Mucosa of descending colon (tissue), 3 donors: ENCODE measurements around the gene VWA5B2. TPM values are rescaled to one million over a fixed set of nuclear protein-coding genes. Genes with fewer than 3 reads are reported as not detected.

ENCODE experiments used
- ATAC-seq: fragments of 200-7000 bp; cut with Tn5 transposase; one replicate; pipeline ENCODE4 v1.9.1; 2020; ENCODE audit warnings: mild to moderate bottlenecking, moderate library complexity
- DNase-seq, 3 donors: peaks; one replicate each; pipeline ENCODE4 v3.0.0-alpha.2; 2020
- H3K36me3 ChIP-seq: fragments of 200-600 bp; one replicate; pipeline ENCODE4 v1.8.0; 2021; ENCODE audit warnings: low read depth, mild to moderate bottlenecking
- H3K4me1 ChIP-seq: fragments of 200-600 bp; one replicate; pipeline ENCODE4 v1.8.0; 2021; ENCODE audit warnings: low read depth, mild to moderate bottlenecking
- H3K4me3 ChIP-seq: fragments of 200-600 bp; one replicate; pipeline ENCODE4 v1.8.0; 2021; ENCODE audit warnings: mild to moderate bottlenecking
- H3K9me3 ChIP-seq: fragments of 200-600 bp; one replicate; pipeline ENCODE4 v1.8.0; 2021; ENCODE audit warnings: mild to moderate bottlenecking
- intact Hi-C, 2 donors: fragments of 100-400 bp; cut with DNase I in 1 of 2; cut with micrococcal nuclease in 1 of 2; formaldehyde crosslinking; loops; one replicate each; pipeline versions ENCODE4 v1.11.0 to v1.11.1; 2022; cut with DNase I, micrococcal nuclease
- total RNA-seq, 3 donors: library from RNA; stranded (reverse); fragmentation: NEBNext Ultra II Directional in 2 of 3; extraction: Animal tissue kit (Norgen Biotek cat#: 25700) in 2 of 3; gene quantifications; one replicate each; pipeline versions ENCODE4 v1.2.1 to v1.2.4, GENCODE V29; 2021 to 2023
- TF ChIP-seq, protein P1 (sequence below): fragments of 200-600 bp; IDR thresholded peaks from one replicate; pipeline ENCODE4 v1.8.0; 2022; ENCODE audit warnings: antibody characterized with exemption, mild to moderate bottlenecking
- donor health status: DM: no; HTN: no; CAD: no; lungs with moderate emphysema.
- donor health status: DM: no; HTN: no; CAD: no.
- donor health status: DM: no; HTN: yes; CAD: no.

VWA5B2 gene
- total RNA-seq, 3 donors from 2014 or later: 0.60 to 2.9 (median 2.6) TPM

DNA sequence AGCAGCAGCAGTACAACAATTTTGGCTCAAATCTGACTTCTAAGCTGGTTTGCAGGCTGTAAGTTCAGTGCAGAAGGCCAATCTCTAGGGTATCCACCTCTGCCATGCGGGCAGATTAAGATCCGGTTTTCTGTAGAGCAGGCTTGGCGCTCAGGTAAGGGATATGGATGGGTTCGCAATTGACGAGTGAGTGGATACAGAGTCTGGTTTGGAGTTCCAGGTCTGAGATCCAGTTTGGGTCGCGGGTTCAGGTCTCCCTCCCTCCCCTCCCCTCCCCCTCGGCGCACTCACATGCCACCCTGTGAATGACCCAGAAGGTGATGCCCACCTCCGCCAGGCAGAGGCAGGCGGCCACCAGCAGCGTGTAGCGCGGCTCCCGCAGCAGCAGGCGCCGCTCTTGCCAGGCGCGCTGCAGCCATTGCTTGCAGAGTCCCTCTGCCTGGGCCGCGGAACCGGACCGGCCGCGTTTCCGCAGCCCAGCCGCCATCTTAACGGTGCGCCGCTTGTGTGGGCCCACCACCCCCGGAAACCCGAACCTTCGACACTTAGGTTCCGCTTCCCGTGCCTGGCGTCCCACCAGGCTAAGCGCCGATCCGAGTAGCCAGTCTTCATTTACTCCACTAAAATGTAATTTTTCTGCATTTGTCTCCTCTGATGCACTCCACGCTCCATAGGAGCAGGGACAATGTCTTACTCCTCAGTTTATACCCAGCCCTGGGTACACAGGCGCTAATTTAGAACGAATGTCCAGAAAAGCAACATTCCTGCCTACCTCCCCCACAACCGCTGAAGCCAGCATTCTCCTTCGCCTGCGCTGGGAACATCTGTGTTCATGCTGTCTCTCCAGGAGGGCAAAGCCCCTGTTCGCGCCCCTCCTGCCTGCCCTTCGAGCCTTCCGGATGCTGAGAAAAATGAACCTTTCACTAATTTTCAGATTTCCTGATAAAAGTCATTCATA, 19.3 kb downstream of the VWA5B2 start, which contains the start of gene ALG3:
Gene ALG3, minus strand, starts transcription at position 509 of the 958 bp plus-strand sequence. Its CDS starts 22 bp downstream, at position 487.
- DNase-seq (peak; percentile 88 to 91 (median 89)), ATAC-seq (peak; percentile 83)
- H3K36me3 ChIP-seq: no peaks in the 10 kb centered on the region
- H3K4me1 ChIP-seq: peaks cover 8% of the 10 kb centered on the region
- TF ChIP-seq, protein P1, sequence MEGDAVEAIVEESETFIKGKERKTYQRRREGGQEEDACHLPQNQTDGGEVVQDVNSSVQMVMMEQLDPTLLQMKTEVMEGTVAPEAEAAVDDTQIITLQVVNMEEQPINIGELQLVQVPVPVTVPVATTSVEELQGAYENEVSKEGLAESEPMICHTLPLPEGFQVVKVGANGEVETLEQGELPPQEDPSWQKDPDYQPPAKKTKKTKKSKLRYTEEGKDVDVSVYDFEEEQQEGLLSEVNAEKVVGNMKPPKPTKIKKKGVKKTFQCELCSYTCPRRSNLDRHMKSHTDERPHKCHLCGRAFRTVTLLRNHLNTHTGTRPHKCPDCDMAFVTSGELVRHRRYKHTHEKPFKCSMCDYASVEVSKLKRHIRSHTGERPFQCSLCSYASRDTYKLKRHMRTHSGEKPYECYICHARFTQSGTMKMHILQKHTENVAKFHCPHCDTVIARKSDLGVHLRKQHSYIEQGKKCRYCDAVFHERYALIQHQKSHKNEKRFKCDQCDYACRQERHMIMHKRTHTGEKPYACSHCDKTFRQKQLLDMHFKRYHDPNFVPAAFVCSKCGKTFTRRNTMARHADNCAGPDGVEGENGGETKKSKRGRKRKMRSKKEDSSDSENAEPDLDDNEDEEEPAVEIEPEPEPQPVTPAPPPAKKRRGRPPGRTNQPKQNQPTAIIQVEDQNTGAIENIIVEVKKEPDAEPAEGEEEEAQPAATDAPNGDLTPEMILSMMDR: no peak
- intact Hi-C loops: no loop called here
- peak within 1 kb of the TSS; percentile 87 for H3K4me3 ChIP-seq
- no peaks in the 10 kb centered on the region for H3K9me3 ChIP-seq

DNA sequence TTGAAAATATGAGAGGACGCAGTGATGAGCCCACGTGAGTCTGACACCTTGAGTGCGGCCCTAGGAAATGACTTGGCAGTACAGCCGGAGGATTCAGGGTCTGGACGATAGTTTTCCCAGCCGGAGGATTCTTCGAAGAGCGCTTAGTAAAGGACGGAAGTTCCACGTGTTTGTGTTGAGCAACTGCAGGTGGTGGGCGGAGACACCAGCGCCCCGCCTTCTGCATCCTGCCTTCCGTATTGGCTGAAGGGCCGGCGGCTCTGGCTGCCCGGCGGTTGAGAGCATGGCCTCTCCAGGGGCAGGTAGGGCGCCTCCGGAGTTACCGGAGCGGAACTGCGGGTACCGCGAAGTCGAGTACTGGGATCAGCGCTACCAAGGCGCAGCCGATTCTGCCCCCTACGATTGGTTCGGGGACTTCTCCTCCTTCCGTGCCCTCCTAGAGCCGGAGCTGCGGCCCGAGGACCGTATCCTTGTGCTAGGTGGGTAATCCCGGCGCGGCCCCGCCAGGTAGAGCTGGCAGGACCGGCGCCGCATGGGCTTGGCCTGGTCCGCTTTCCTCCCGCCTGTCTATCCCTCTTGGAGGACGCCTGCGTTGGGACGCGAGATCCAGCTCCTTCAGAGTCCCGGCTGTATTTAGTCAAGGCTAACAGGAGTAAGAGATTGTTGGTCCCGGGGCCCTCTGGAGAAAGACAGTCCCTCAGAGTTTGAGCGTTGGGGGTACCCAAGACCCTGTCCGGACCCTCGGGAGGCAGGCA, 20.2 kb downstream of the VWA5B2 start, which contains the start of gene EEF1AKMT4:
Gene EEF1AKMT4, plus strand, starts transcription at position 261 of the 755 bp plus-strand sequence. Its CDS starts 23 bp downstream, at position 284.
- TF ChIP-seq, protein P1: peak; percentile 66

DNA sequence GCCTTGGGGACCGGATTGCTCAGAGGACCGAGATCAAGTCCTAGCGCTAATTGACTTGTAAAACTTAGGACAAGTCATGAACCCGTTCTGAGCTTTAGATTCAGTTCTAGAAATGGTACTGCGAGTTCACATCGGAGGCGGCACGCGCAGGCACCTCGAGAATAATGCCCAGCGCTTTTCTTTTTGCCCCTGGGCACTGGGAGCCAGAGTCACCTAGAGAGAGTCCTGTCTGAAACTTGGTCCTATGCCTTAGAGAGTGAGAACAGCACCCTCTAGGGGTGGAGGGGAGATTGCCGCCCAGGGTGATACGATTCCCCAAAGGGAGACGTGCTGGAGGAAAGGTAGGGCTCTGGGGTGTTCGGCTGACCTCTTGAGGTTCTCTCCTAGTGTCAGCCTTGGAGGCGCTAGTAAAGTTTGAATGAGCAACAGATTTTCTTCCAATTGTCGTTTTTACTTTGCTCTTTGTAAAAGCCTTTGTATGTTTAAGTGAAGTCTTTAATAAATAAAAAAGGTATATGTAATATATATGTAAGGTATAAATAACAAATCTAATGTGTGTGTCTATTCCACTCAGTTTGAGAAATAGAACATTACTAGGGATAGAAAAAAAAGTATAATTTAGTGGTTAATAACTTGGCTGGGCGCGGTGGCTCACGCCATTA, 20.9 kb downstream of the VWA5B2 start:
- TF ChIP-seq, protein P1: peak; percentile 92
- DNase-seq (peak; percentile 87 to 99 (median 92)), ATAC-seq (peak; percentile 79)
- Histone ChIP-seq H3K4me3 (peak overlapping the region; percentile 87), H3K4me1 (peaks cover 8% of the 10 kb centered on the region), H3K9me3 (no peaks in the 10 kb centered on the region), H3K36me3 (no peaks in the 10 kb centered on the region)
- intact Hi-C loops: loop anchor here in 1 of 2 donors (10.0 kb wide), 1 partner anchor 355 kb away; no protein-coding TSS in a partner anchor

More for the DNA sequence above, 20.2 kb downstream of the VWA5B2 start, which contains the start of gene EEF1AKMT4:
- intact Hi-C loops: loop anchor here in 1 of 2 donors (10.0 kb wide), 1 partner anchor 355 kb away; no protein-coding TSS in a partner anchor
- peaks cover 8% of the 10 kb centered on the region for H3K4me1 ChIP-seq
- H3K4me3 ChIP-seq: peak within 1 kb of the TSS; percentile 87
- ATAC-seq: peak; percentile 96
- DNase-seq: peak; percentile 97 to 98 (median 97)
- no peaks in the 10 kb centered on the region for H3K9me3 ChIP-seq
- no peaks in the 10 kb centered on the region for H3K36me3 ChIP-seq

DNA sequence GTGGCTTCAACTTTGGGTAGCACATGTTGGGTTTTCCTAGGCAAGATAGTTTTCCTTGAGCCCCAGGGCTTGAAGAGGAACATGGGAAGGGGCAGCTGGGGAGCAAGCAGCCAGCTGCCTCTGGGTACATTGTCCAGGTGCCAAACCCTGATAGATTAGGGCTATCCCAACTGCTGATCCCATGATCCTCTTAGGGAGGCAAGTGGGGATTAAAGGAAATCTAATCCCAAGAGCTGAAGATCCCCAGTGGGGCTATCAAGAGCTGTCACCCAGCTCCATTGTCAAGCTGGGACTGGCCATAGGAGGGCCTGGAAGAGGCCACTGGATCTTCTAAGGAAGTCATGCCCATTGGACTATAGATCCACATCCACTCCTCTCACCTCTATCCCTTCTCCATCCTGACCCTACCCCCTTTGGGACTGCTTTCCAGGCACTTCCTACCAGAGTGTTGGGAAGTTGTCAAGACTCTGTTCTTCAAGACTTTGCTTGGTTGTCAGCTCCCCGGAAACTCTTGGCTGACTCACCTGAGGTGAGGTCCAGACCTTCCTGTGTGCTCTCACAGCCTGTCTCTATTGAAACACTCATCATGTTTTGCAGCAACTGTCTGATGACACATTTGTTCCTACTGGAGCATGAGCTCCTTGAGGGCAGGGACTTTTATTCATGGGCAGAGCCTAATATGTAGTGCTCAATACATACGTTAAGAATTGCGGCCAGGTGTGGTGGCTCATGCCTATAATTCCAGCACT, 26.1 kb downstream of the VWA5B2 start:
- intact Hi-C loops: loop anchor here in 1 of 2 donors (10.0 kb wide), 1 partner anchor 361 kb away; no protein-coding TSS in a partner anchor
- Histone ChIP-seq H3K9me3 (no peaks in the 10 kb centered on the region), H3K4me1 (peaks cover 6% of the 10 kb centered on the region), H3K36me3 (no peaks in the 10 kb centered on the region), H3K4me3 (no peak overlapping the region)
- no peak for ATAC-seq
- TF ChIP-seq, protein P1: no peak
- no peak for DNase-seq
